ENCODE measurements around the gene IMPDH1.

- TF ChIP-seq E2F8 (IDR thresholded peaks at IDR 0.05; ENCODE audit: low read depth, partially characterized antibody) (no peak), ZNF274 (IDR thresholded peaks at IDR 0.05; ENCODE audit: insufficient read depth, insufficient read length) (no peak), IRF3 (IDR thresholded peaks at IDR 0.05) (no peak), ESRRA (IDR thresholded peaks at IDR 0.05; ENCODE audit: low read length) (no peak)
Measured at GRCh38 chr7:128352636-128353035, 57.1 kb downstream of the IMPDH1 start.

Measured in GM12878 (cell line).